DND-41 (cell line): ENCODE results near the gene PTHLH.

Source experiments
- ATAC-seq: fragments of 200-7000 bp; cut with Tn5 transposase; 3 replicates; pipeline ENCODE4 v1.9.1; 2021; ENCODE audit warnings: low read depth; ENCODE audit not compliant: insufficient read depth
- DNase-seq: peaks from one replicate; pipeline ENCODE4 v3.0.0-alpha.2; 2020
- H2AFZ ChIP-seq: 2 replicates; pipeline ENCODE4 v1.6.0; 2012; ENCODE audit warnings: low read depth, low read length
- H3K27ac ChIP-seq: 2 replicates; pipeline ENCODE4 v1.5.1; 2012; ENCODE audit warnings: low read length, inconsistent platforms
- H3K27me3 ChIP-seq: fragments of 200-600 bp; sonication (generic); 2 replicates; pipeline ENCODE4 v1.6.0; 2012; ENCODE audit warnings: low read length, mild to moderate bottlenecking, inconsistent platforms; ENCODE audit not compliant: insufficient read depth, poor library complexity
- H3K36me3 ChIP-seq: 2 replicates; pipeline ENCODE4 v1.5.1; 2012; ENCODE audit warnings: low read length, inconsistent platforms; ENCODE audit not compliant: insufficient read depth
- H3K4me1 ChIP-seq: 2 replicates; pipeline ENCODE4 v1.5.1; 2012; ENCODE audit warnings: mild to moderate bottlenecking, low read length; ENCODE audit not compliant: insufficient read depth
- H3K4me2 ChIP-seq: 2 replicates; pipeline ENCODE4 v1.6.0; 2012; ENCODE audit warnings: mild to moderate bottlenecking, moderate library complexity, low read length, inconsistent platforms; ENCODE audit not compliant: insufficient read depth
- H3K4me3 ChIP-seq, 2 experiments: fragments of 200-600 bp in 1 of 2; shearing (Covaris generic) in 1 of 2; 2 replicates each; pipeline ENCODE4 v1.5.1; 2012 to 2016; ENCODE audit warnings: inconsistent platforms in 2 of 2, low read length in 2 of 2, mild to moderate bottlenecking in 2 of 2, low read depth in 1 of 2, moderate library complexity in 1 of 2
- H3K79me2 ChIP-seq: 2 replicates; pipeline ENCODE4 v1.6.0; 2012; ENCODE audit warnings: low read length, inconsistent platforms; ENCODE audit not compliant: insufficient read depth
- H3K9ac ChIP-seq: 2 replicates; pipeline ENCODE4 v1.6.0; 2012; ENCODE audit warnings: low read depth, mild to moderate bottlenecking, inconsistent platforms, low read length, moderate library complexity
- H3K9me3 ChIP-seq: 2 replicates; pipeline ENCODE4 v1.5.1; 2012; ENCODE audit warnings: low read length, moderate library complexity, mild to moderate bottlenecking, inconsistent platforms; ENCODE audit not compliant: insufficient read depth, severe bottlenecking
- H4K20me1 ChIP-seq: 2 replicates; pipeline ENCODE4 v1.6.0; 2012; ENCODE audit warnings: low read length; ENCODE audit not compliant: insufficient read depth
- CTCF ChIP-seq: IDR thresholded peaks from 2 replicates; pipeline ENCODE4 v1.5.1; 2012; ENCODE audit warnings: borderline replicate concordance, low read length, moderate library complexity, mild to moderate bottlenecking; ENCODE audit not compliant: poor library complexity, severe bottlenecking; ENCODE audit errors: extremely low read depth
- EZH2 ChIP-seq: IDR thresholded peaks from 3 replicates; pipeline ENCODE4 v1.6.1; 2012; ENCODE audit warnings: borderline replicate concordance, low read depth, mild to moderate bottlenecking, moderate library complexity, low read length, inconsistent platforms; ENCODE audit not compliant: severe bottlenecking

PTHLH gene

GRCh38 chr12:28017126-28017872 lies 44.8 kb upstream of the PTHLH start:
- Histone ChIP-seq H3K9ac (no peak overlapping the region), H3K79me2 (no peaks in the 10 kb centered on the region), H3K36me3 (no peaks in the 10 kb centered on the region), H3K27me3 (no peaks in the 10 kb centered on the region), H3K4me3 (no peak overlapping the region), H3K9me3 (no peaks in the 10 kb centered on the region), H3K27ac (no peak overlapping the region), H2AFZ (no peak overlapping the region), H3K4me2 (no peak overlapping the region), H4K20me1 (no peaks in the 10 kb centered on the region), H3K4me1 (no peaks in the 10 kb centered on the region)
- no peak for ATAC-seq
- TF ChIP-seq EZH2: no peak
- no peak for TF ChIP-seq CTCF
- DNase-seq: no peak

- no peaks in the 10 kb centered on the region for H3K4me1 ChIP-seq
- H3K9ac ChIP-seq: no peak overlapping the region
- H3K27ac ChIP-seq: no peak overlapping the region
- H3K4me2 ChIP-seq: no peak overlapping the region
- TF ChIP-seq EZH2: no peak
- no peak for TF ChIP-seq CTCF
- H3K4me3 ChIP-seq: no peak overlapping the region
- H3K36me3 ChIP-seq: no peaks in the 10 kb centered on the region
- H2AFZ ChIP-seq: no peak overlapping the region; the same call in 1 of the 2 replicates
- DNase-seq (no peak), ATAC-seq (no peak)
- H4K20me1 ChIP-seq: no peaks in the 10 kb centered on the region
- no peaks in the 10 kb centered on the region for H3K27me3 ChIP-seq
- H3K9me3 ChIP-seq: no peaks in the 10 kb centered on the region
- no peaks in the 10 kb centered on the region for H3K79me2 ChIP-seq
Measured at GRCh38 chr12:28015165-28015564, 42.6 kb upstream of the PTHLH start.

GRCh38 chr12:28014196-28014595 lies 41.7 kb upstream of the PTHLH start:
- ATAC-seq: no peak
- Histone ChIP-seq H3K4me1 (no peaks in the 10 kb centered on the region), H3K27me3 (no peaks in the 10 kb centered on the region), H3K4me2 (no peak overlapping the region), H3K36me3 (no peaks in the 10 kb centered on the region), H3K27ac (no peak overlapping the region), H3K79me2 (no peaks in the 10 kb centered on the region), H4K20me1 (no peaks in the 10 kb centered on the region), H3K4me3 (no peak overlapping the region), H3K9ac (no peak overlapping the region), H3K9me3 (no peaks in the 10 kb centered on the region), H2AFZ (no peak overlapping the region)
- no peak for TF ChIP-seq CTCF
- no peak for TF ChIP-seq EZH2
- DNase-seq: no peak

- Histone ChIP-seq H3K9ac (no peak overlapping the region), H3K4me3 (no peak overlapping the region), H3K27me3 (no peaks in the 10 kb centered on the region), H4K20me1 (no peaks in the 10 kb centered on the region), H3K4me2 (no peak overlapping the region), H3K79me2 (no peaks in the 10 kb centered on the region), H3K9me3 (no peaks in the 10 kb centered on the region), H3K4me1 (peaks cover 5% of the 10 kb centered on the region), H2AFZ (no peak overlapping the region; the same call in 1 of the 2 replicates), H3K27ac (no peak overlapping the region), H3K36me3 (no peaks in the 10 kb centered on the region)
- TF ChIP-seq EZH2 (no peak), CTCF (no peak)
- DNase-seq: no peak
- no peak for ATAC-seq
Measured at GRCh38 chr12:28012333-28012918, 39.9 kb upstream of the PTHLH start.
